GM19372 (cell line): Measurements from ENCODE around the gene ALPP.
"Not testable (repeated sequence)": the region's sequence is repeated elsewhere in the genome, so short reads cannot be mapped to it uniquely, and the experiment has no call there.

Experiments used
- ATAC-seq: cut with Tn5 transposase; IDR thresholded peaks from one replicate; pipeline ENCODE4 v1.9.1; 2021; ENCODE audit warnings: mild to moderate bottlenecking, low read depth, moderate library complexity; ENCODE audit not compliant: unreplicated experiment

ALPP gene

GRCh38 chr2:232379610-232380590, 1.3 kb downstream of the ALPP start:
- ATAC-seq, result not testable (repeated sequence)

- not testable (repeated sequence) for ATAC-seq
These were observed 2.9 kb downstream of the ALPP start for GRCh38 chr2:232381204-232382031.

GRCh38 chr2:232382331-232383225, 4.0 kb downstream of the ALPP start:
- ATAC-seq, result no peak

GRCh38 chr2:232384466-232384865, 5.9 kb downstream of the ALPP start:
- no peak for ATAC-seq

- not testable (repeated sequence) for ATAC-seq
These were observed 6.5 kb downstream of the ALPP start for GRCh38 chr2:232385058-232385457.

- no peak for ATAC-seq
These were observed 7.3 kb downstream of the ALPP start for GRCh38 chr2:232385660-232386489.

- ATAC-seq, result no peak
These were observed 7.9 kb downstream of the ALPP start for GRCh38 chr2:232386490-232386739.

- ATAC-seq, result no peak
These were observed 8.3 kb downstream of the ALPP start for GRCh38 chr2:232386740-232387450.

- no peak for ATAC-seq
These were observed 9.1 kb downstream of the ALPP start for GRCh38 chr2:232387451-232388171.

- no peak for ATAC-seq
These were observed 9.9 kb downstream of the ALPP start for GRCh38 chr2:232388324-232388891.

GRCh38 chr2:232389327-232389726, 10.8 kb downstream of the ALPP start:
- ATAC-seq, result no peak

- ATAC-seq, result no peak
These were observed 12.1 kb downstream of the ALPP start for GRCh38 chr2:232390661-232391060.

- ATAC-seq, result no peak
These were observed 15.0 kb downstream of the ALPP start for GRCh38 chr2:232393556-232393955.

- ATAC-seq, result not testable (repeated sequence)
These were observed 15.9 kb downstream of the ALPP start for GRCh38 chr2:232394431-232394830.

GRCh38 chr2:232395586-232395985, 17.0 kb downstream of the ALPP start:
- no peak for ATAC-seq

- no peak for ATAC-seq
These were observed 18.1 kb downstream of the ALPP start for GRCh38 chr2:232396683-232397082.

GRCh38 chr2:232398293-232399034, 19.9 kb downstream of the ALPP start:
- ATAC-seq, result no peak
